Endothelial cell of umbilical vein (primary cell): ENCODE data around the gene RAD9A.

Source experiments
- CTCF ChIP-seq, 2 donors: IDR thresholded peaks; 1 replicate in 1 of 2; 2 replicates in 1 of 2; pipeline ENCODE4 v1.5.1; 2011; ENCODE audit warnings: low read length in 2 of 2, mild to moderate bottlenecking in 2 of 2, moderate library complexity in 2 of 2, control low read depth in 1 of 2, inconsistent platforms in 1 of 2, low read depth in 1 of 2; ENCODE audit not compliant: insufficient read depth in 1 of 2; ENCODE audit errors: extremely low read depth in 1 of 2
- EZH2 ChIP-seq: IDR thresholded peaks from 2 replicates; pipeline ENCODE4 v1.6.1; 2012; ENCODE audit warnings: borderline replicate concordance, low read depth, mild to moderate bottlenecking, moderate library complexity, low read length, inconsistent platforms; ENCODE audit not compliant: severe bottlenecking
- FOS ChIP-seq: IDR thresholded peaks from 2 replicates; pipeline ENCODE4 v1.6.1; 2011; ENCODE audit warnings: mild to moderate bottlenecking, low read length, moderate library complexity, borderline replicate concordance; ENCODE audit not compliant: insufficient read depth
- GATA2 ChIP-seq: IDR thresholded peaks from 2 replicates; pipeline ENCODE4 v1.7.0; 2011; ENCODE audit warnings: low read depth, mild to moderate bottlenecking, moderate library complexity, mixed read lengths, low read length; ENCODE audit not compliant: insufficient read length, insufficient read depth
- JUN ChIP-seq: IDR thresholded peaks from 2 replicates; pipeline ENCODE4 v1.6.1; 2011; ENCODE audit warnings: borderline replicate concordance, low read depth; ENCODE audit not compliant: insufficient read length, insufficient read depth
- MAX ChIP-seq: IDR thresholded peaks from 2 replicates; pipeline ENCODE4 v1.6.1; 2011; ENCODE audit not compliant: insufficient read depth, insufficient read length
- MYC ChIP-seq: IDR thresholded peaks from one replicate; pipeline ENCODE4 v1.6.1; 2011; ENCODE audit warnings: mild to moderate bottlenecking, low read depth, low read length
- POLR2A ChIP-seq: IDR thresholded peaks from 2 replicates; pipeline ENCODE4 v1.6.1; 2012; ENCODE audit warnings: low read depth, mild to moderate bottlenecking, control low read depth, low read length
- POLR2AphosphoS5 ChIP-seq: IDR thresholded peaks from 2 replicates; pipeline ENCODE4 v1.6.1; 2012; ENCODE audit warnings: low read depth, mild to moderate bottlenecking, control low read depth, low read length, moderate library complexity; ENCODE audit not compliant: insufficient read depth

GRCh38 chr11:67379061-67380058 lies 12.4 kb upstream of the RAD9A start:
- TF ChIP-seq CTCF (IDR thresholded peaks at IDR 0.05; ENCODE audit: extremely low read depth in 1 of 2, insufficient read depth in 1 of 2, low read depth in 1 of 2, low read length in 2 of 2) (no peak), POLR2AphosphoS5 (no peak), MAX (no peak), EZH2 (no peak), POLR2A (no peak), GATA2 (no peak), MYC (no peak), JUN (no peak), FOS (no peak)
